HL-60 (cell line): ENCODE data around the gene DPF3.

ENCODE experiments used
- CTCF ChIP-seq: IDR thresholded peaks from one replicate; pipeline ENCODE4 v1.5.1; 2011; ENCODE audit warnings: low read length, control low read depth, inconsistent platforms; ENCODE audit not compliant: insufficient read depth
- GABPA ChIP-seq: IDR thresholded peaks from 2 replicates; pipeline ENCODE4 v1.6.1; 2012; ENCODE audit warnings: low read depth
- POLR2AphosphoS5 ChIP-seq: IDR thresholded peaks from 2 replicates; pipeline ENCODE4 v1.6.1; 2012; ENCODE audit warnings: low read depth
- REST ChIP-seq: IDR thresholded peaks from 2 replicates; pipeline ENCODE4 v1.6.1; 2012; ENCODE audit warnings: low read depth; ENCODE audit not compliant: insufficient replicate concordance

- TF ChIP-seq CTCF (no peak), GABPA (no peak), REST (no peak), POLR2AphosphoS5 (no peak)
Observed at GRCh38 chr14:72868500-72868899, 25.4 kb downstream of the DPF3 start.
